Tibial nerve (tissue), 4 donors: Measurements from ENCODE around the gene STARD3.

Source experiments
- CTCF ChIP-seq, 5 experiments: fragments of 200-600 bp in 3 of 5; fragments of 450-650 bp in 2 of 5; sonication (generic) in 3 of 5; IDR thresholded peaks; one replicate each; pipeline ENCODE4 v1.5.1; 2016 to 2019; ENCODE audit warnings: antibody characterized with exemption in 5 of 5, mild to moderate bottlenecking in 3 of 5, moderate library complexity in 2 of 5
- EP300 ChIP-seq, 2 donors: sonication (generic); formaldehyde crosslinking; IDR thresholded peaks; one replicate each; pipeline ENCODE4 v1.6.1; 2017; ENCODE audit warnings: antibody characterized with exemption in 2 of 2, mild to moderate bottlenecking in 1 of 2
- POLR2A ChIP-seq, 2 donors: fragments of 450-650 bp; IDR thresholded peaks; one replicate each; pipeline ENCODE4 v1.6.1; 2017; ENCODE audit warnings: antibody characterized with exemption in 2 of 2, mild to moderate bottlenecking in 2 of 2, moderate library complexity in 2 of 2

GRCh38 chr17:39623356-39623950, 13.5 kb upstream of the STARD3 start:
- TF ChIP-seq CTCF (IDR thresholded peaks at IDR 0.05), result peak; percentile 92 to 96 (median 93)
- no peak for TF ChIP-seq EP300 (IDR thresholded peaks at IDR 0.05)
- no peak for TF ChIP-seq POLR2A (IDR thresholded peaks at IDR 0.05)
